ENCODE results near the gene FRY.

Gene FRY

GRCh38 chr13:32010136-32010535 lies 21.4 kb upstream of the FRY start:
- no peak for DNase-seq
- in situ Hi-C loops (cut with HindIII; ENCODE audit: low pct_ligation_motif_present, low pct_unique_long_range_greater_than_20kb, low sequenced_read_pairs): no loop called here

GRCh38 chr13:32011971-32012370 lies 19.6 kb upstream of the FRY start:
- DNase-seq: no peak
- in situ Hi-C loops (cut with HindIII; ENCODE audit: low pct_ligation_motif_present, low pct_unique_long_range_greater_than_20kb, low sequenced_read_pairs): no loop called here

GRCh38 chr13:32013181-32013580 lies 18.4 kb upstream of the FRY start:
- in situ Hi-C loops (cut with HindIII; ENCODE audit: low pct_ligation_motif_present, low pct_unique_long_range_greater_than_20kb, low sequenced_read_pairs): no loop called here

GRCh38 chr13:32016119-32016518 lies 15.5 kb upstream of the FRY start:
- DNase-seq: no peak
- in situ Hi-C loops (cut with HindIII; ENCODE audit: low pct_ligation_motif_present, low pct_unique_long_range_greater_than_20kb, low sequenced_read_pairs): no loop called here

More at GRCh38 chr13:32013181-32013580, 18.4 kb upstream of the FRY start:
- DNase-seq: no peak

- in situ Hi-C loops (cut with HindIII; ENCODE audit: low pct_ligation_motif_present, low pct_unique_long_range_greater_than_20kb, low sequenced_read_pairs): no loop called here
These were observed 14.9 kb upstream of the FRY start for GRCh38 chr13:32016631-32017030.

GRCh38 chr13:32017474-32017873 lies 14.1 kb upstream of the FRY start:
- DNase-seq: no peak
- in situ Hi-C loops (cut with HindIII; ENCODE audit: low pct_ligation_motif_present, low pct_unique_long_range_greater_than_20kb, low sequenced_read_pairs): no loop called here

More at GRCh38 chr13:32016631-32017030, 14.9 kb upstream of the FRY start:
- DNase-seq: no peak

- peak; percentile 38 for DNase-seq
- in situ Hi-C loops (cut with HindIII; ENCODE audit: low pct_ligation_motif_present, low pct_unique_long_range_greater_than_20kb, low sequenced_read_pairs): no loop called here
These were observed 11.9 kb upstream of the FRY start for GRCh38 chr13:32019612-32020233.

GRCh38 chr13:32021785-32022184 lies 9.8 kb upstream of the FRY start:
- in situ Hi-C loops (cut with HindIII; ENCODE audit: low pct_ligation_motif_present, low pct_unique_long_range_greater_than_20kb, low sequenced_read_pairs): no loop called here
- DNase-seq: no peak

GRCh38 chr13:32022311-32022710 lies 9.3 kb upstream of the FRY start:
- DNase-seq: no peak
- in situ Hi-C loops (cut with HindIII; ENCODE audit: low pct_ligation_motif_present, low pct_unique_long_range_greater_than_20kb, low sequenced_read_pairs): no loop called here

- in situ Hi-C loops (cut with HindIII; ENCODE audit: low pct_ligation_motif_present, low pct_unique_long_range_greater_than_20kb, low sequenced_read_pairs): no loop called here
- no peak for DNase-seq
These were observed 8.5 kb upstream of the FRY start for GRCh38 chr13:32023096-32023495.

- DNase-seq: no peak
- in situ Hi-C loops (cut with HindIII; ENCODE audit: low pct_ligation_motif_present, low pct_unique_long_range_greater_than_20kb, low sequenced_read_pairs): no loop called here
These were observed 7.9 kb upstream of the FRY start for GRCh38 chr13:32023698-32024097.

- in situ Hi-C loops (cut with HindIII; ENCODE audit: low pct_ligation_motif_present, low pct_unique_long_range_greater_than_20kb, low sequenced_read_pairs): no loop called here
- DNase-seq: no peak
These were observed 6.8 kb upstream of the FRY start for GRCh38 chr13:32024750-32025149.

GRCh38 chr13:32025730-32026129 lies 5.8 kb upstream of the FRY start:
- in situ Hi-C loops (cut with HindIII; ENCODE audit: low pct_ligation_motif_present, low pct_unique_long_range_greater_than_20kb, low sequenced_read_pairs): no loop called here
- no peak for DNase-seq

- in situ Hi-C loops (cut with HindIII; ENCODE audit: low pct_ligation_motif_present, low pct_unique_long_range_greater_than_20kb, low sequenced_read_pairs): no loop called here
These were observed 5.0 kb upstream of the FRY start for GRCh38 chr13:32026623-32027022.

GRCh38 chr13:32028711-32029110 lies 2.9 kb upstream of the FRY start:
- in situ Hi-C loops (cut with HindIII; ENCODE audit: low pct_ligation_motif_present, low pct_unique_long_range_greater_than_20kb, low sequenced_read_pairs): no loop called here
- no peak for DNase-seq

More at GRCh38 chr13:32026623-32027022, 5.0 kb upstream of the FRY start:
- no peak for DNase-seq

- in situ Hi-C loops (cut with HindIII; ENCODE audit: low pct_ligation_motif_present, low pct_unique_long_range_greater_than_20kb, low sequenced_read_pairs): no loop called here
These were observed 1.9 kb upstream of the FRY start for GRCh38 chr13:32029684-32030083.

GRCh38 chr13:32031815-32032370 lies 319 bp downstream of the FRY start:
- in situ Hi-C loops (cut with HindIII; ENCODE audit: low pct_ligation_motif_present, low pct_unique_long_range_greater_than_20kb, low sequenced_read_pairs): no loop called here
- no peak for DNase-seq

More at GRCh38 chr13:32029684-32030083, 1.9 kb upstream of the FRY start:
- DNase-seq: no peak

GRCh38 chr13:32032759-32033158 lies 1.2 kb downstream of the FRY start:
- no peak for DNase-seq
- in situ Hi-C loops (cut with HindIII; ENCODE audit: low pct_ligation_motif_present, low pct_unique_long_range_greater_than_20kb, low sequenced_read_pairs): no loop called here

- in situ Hi-C loops (cut with HindIII; ENCODE audit: low pct_ligation_motif_present, low pct_unique_long_range_greater_than_20kb, low sequenced_read_pairs): no loop called here
- DNase-seq: no peak
These were observed 2.2 kb downstream of the FRY start for GRCh38 chr13:32033744-32034143.

GRCh38 chr13:32035716-32036115 lies 4.1 kb downstream of the FRY start:
- DNase-seq: no peak
- in situ Hi-C loops (cut with HindIII; ENCODE audit: low pct_ligation_motif_present, low pct_unique_long_range_greater_than_20kb, low sequenced_read_pairs): no loop called here

All from ACHN (cell line).